ENCODE data around the gene SAA1. TPM values are rescaled to one million over a fixed set of nuclear protein-coding genes. Genes with fewer than 3 reads are reported as not detected.
"Not testable (repeated sequence)": the region's sequence is repeated elsewhere in the genome, so short reads cannot be mapped to it uniquely, and the experiment has no call there.

SAA1 gene
- total RNA-seq, 2 donors from 2014 or later: 1.6 to 6.8 TPM

DNA sequence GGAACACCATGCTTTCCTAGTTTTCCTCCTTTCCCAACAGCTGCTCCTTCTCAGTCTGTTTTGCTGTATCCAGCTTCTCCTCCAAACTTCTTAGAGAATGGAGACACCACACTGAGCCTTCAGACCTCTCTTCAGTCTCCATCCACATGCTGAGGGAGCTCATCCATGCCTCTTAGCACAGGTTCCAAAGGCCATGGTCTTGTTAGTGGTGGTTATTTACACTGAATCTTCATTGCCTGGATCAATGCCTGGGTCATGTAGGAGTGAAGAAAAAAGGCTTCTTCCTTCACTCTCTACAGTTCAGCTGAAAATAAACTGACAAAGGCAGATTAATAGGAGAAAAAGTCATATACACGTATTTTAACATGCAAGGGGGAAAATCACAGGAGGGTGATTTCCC, 26.4 kb upstream of the SAA1 start:
- Histone ChIP-seq H3K36me3 (no peaks in the 10 kb centered on the region), H3K4me3 (no peak overlapping the region), H3K4me1 (no peaks in the 10 kb centered on the region), H3K9me3 (no peaks in the 10 kb centered on the region), H3K27ac (no peak overlapping the region), H3K27me3 (no peaks in the 10 kb centered on the region)
- DNase-seq (ENCODE audit: low spot score): no peak
- TF ChIP-seq, protein P1, sequence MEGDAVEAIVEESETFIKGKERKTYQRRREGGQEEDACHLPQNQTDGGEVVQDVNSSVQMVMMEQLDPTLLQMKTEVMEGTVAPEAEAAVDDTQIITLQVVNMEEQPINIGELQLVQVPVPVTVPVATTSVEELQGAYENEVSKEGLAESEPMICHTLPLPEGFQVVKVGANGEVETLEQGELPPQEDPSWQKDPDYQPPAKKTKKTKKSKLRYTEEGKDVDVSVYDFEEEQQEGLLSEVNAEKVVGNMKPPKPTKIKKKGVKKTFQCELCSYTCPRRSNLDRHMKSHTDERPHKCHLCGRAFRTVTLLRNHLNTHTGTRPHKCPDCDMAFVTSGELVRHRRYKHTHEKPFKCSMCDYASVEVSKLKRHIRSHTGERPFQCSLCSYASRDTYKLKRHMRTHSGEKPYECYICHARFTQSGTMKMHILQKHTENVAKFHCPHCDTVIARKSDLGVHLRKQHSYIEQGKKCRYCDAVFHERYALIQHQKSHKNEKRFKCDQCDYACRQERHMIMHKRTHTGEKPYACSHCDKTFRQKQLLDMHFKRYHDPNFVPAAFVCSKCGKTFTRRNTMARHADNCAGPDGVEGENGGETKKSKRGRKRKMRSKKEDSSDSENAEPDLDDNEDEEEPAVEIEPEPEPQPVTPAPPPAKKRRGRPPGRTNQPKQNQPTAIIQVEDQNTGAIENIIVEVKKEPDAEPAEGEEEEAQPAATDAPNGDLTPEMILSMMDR (IDR thresholded peaks at IDR 0.05): no peak

DNA sequence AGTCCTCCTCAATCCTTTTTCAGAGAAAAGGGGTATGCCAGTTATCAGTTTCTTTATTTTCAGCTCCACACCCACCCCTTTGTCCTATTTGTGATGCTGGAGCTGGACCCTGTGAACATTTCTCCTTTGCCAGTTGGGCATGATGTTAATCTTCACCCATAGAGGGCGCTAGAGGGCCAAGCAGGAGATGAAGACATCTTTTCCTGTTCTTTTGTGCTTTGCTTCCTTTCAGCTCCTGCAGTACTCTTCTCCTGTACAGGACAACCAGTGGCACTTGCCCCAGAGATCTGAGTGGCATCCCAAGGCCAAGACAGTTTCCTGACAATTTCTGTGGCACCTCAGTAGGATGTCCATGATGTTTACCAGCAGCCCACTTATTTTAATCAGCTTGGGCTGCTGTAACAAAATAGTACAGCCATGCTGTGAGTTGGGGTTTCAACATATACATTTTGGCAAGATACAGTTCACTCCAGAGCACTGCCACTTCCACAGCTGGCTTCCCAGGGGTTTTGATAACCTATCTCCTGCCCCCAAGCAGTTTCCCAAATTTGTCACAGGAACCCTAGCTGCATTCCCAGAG, 22.2 kb upstream of the SAA1 start:
- peak; percentile 64 for DNase-seq (ENCODE audit: low spot score)
- Histone ChIP-seq H3K27ac (no peak overlapping the region), H3K9me3 (no peaks in the 10 kb centered on the region)

DNA sequence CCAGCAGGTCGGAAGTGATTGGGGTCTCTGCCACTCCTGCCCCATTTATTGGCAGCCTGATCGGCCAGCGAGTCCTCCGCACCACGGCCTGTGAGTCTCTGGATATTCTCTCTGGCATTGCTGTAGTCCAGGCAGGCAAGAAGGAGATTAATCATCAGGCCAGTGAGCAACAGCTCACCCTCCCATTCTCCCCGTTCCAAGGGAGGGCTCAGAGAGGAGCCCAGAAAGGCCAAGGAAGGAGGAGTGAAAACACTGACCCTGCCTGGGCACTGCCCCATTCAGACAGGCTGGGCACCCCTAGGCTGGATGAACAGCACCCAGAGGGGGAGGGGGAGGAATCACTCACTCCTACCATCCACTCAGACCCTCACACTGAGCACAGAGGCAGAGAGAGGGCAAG, 20.7 kb upstream of the SAA1 start:
- Histone ChIP-seq H3K36me3 (no peaks in the 10 kb centered on the region), H3K9me3 (no peaks in the 10 kb centered on the region), H3K27ac (no peak overlapping the region), H3K4me1 (no peaks in the 10 kb centered on the region), H3K4me3 (no peak overlapping the region), H3K27me3 (no peaks in the 10 kb centered on the region)
- TF ChIP-seq, protein P1 (IDR thresholded peaks at IDR 0.05): no peak
- no peak for DNase-seq (ENCODE audit: low spot score)

More for the DNA sequence above, 22.2 kb upstream of the SAA1 start:
- Histone ChIP-seq H3K36me3 (no peaks in the 10 kb centered on the region), H3K4me1 (no peaks in the 10 kb centered on the region), H3K27me3 (no peaks in the 10 kb centered on the region), H3K4me3 (no peak overlapping the region)
- TF ChIP-seq, protein P1 (IDR thresholded peaks at IDR 0.05): peak in 1 of 2 donors; percentile 65

DNA sequence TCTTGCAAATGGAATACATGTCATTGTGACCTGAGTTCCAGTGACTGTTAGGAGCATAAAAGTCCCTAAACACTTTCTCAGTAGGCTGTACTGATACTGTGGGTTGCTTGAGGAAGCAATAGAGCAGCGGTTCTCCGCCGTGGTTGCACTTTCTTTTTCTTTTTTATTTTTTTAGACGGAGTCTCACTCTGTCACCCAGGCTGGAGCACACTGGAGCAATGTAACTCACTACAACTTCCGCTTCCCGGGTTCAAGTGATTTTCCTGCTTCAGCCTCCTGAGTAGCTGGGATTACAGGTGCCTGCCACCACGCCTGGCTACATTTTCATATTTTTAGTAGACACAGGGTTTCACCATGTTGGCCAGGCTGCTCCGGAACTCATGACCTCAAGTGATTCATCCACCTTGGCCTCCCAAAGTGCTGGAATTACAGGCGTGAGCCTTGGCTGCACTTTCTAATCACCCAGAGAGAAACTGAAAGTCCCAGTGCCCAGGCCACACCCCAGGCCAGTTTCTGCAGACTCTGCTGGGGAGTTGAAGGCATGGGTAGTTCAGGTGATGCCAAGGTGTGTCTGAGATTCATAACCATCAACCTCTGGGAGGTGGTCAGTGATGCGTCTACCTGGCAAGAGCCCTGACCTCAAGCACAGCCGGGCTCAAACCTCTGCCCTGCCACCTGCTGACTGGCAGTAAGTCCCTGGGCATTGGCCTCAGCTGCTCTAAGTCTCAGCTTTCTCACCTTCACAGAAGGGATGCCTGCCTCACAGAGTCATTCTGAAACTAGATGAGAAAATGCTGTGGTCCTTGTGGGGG, 19.5 kb upstream of the SAA1 start:
- not testable (repeated sequence) for H3K4me1 ChIP-seq; H3K9me3 ChIP-seq; H3K4me3 ChIP-seq; H3K27ac ChIP-seq; H3K27me3 ChIP-seq; DNase-seq (ENCODE audit: low spot score); H3K36me3 ChIP-seq

DNA sequence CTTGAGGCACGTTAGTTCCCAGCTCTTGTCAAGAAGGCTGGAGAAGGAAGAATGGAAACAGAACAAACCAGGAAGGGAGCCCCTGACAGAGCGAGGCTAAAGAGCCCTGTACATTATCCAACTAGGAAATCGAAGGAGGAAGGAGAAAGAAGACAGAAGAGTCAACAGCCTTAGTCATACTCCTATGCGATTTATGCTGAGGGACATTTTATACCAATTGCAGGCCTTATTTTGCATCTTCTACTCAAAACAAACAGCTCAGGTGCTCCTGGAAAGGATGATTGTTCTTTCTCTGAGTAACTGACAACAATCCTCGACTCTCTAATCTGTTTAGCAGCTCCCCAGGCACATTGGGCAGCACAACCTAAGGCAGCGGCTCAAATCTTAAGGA, 18.9 kb upstream of the SAA1 start:
- H3K4me3 ChIP-seq; DNase-seq (ENCODE audit: low spot score); H3K4me1 ChIP-seq; H3K9me3 ChIP-seq; H3K27ac ChIP-seq; H3K36me3 ChIP-seq; H3K27me3 ChIP-seq: not testable (repeated sequence)

DNA sequence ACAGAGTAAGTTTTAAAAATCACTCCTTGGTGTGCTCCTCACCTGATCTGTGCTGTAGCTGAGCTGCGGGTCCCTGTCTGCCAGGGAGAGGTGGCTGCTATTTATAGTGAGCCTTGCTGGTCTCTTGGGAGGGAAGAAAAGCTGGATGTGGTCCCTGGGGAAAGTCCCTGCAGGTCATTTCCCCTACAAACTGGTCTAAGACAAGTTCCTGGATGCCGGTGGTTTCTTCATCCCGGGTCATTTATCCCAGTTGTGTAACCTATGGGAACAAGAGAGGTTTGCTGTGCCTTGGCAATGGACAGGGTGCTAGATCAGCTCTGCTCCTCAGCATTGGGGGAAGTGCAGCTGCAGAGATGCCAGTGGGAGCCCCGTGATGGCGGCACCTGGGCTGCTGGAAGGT, 17.5 kb upstream of the SAA1 start, which contains the start of gene SAA2:
Gene SAA2 (minus strand): TSS at position 108 of the 400 bp plus-strand sequence. CDS start 657 bp downstream, outside the sequence.
- no peak within 1 kb of the TSS for H3K4me3 ChIP-seq
- no peak for DNase-seq (ENCODE audit: low spot score)
- H3K36me3 ChIP-seq: no peaks in the 10 kb centered on the region
- no peak within 1 kb of the TSS for H3K27ac ChIP-seq
- no peaks in the 10 kb centered on the region for H3K9me3 ChIP-seq
- TF ChIP-seq, protein P1 (IDR thresholded peaks at IDR 0.05): no peak
- H3K4me1 ChIP-seq: no peaks in the 10 kb centered on the region
- H3K27me3 ChIP-seq: no peaks in the 10 kb centered on the region
